Testis (tissue), 2 donors: ENCODE measurements around the gene FBXW4.

Source experiments
- POLR2A ChIP-seq: fragments of 450-650 bp; IDR thresholded peaks from one replicate; pipeline ENCODE4 v1.6.1; 2017; ENCODE audit warnings: antibody characterized with exemption, mild to moderate bottlenecking, moderate library complexity
- TF ChIP-seq, protein P1 (sequence below), 3 experiments: fragments of 450-650 bp in 2 of 3; fragments of 200-600 bp in 1 of 3; sonication (generic) in 1 of 3; IDR thresholded peaks; one replicate each; pipeline ENCODE4 v1.5.1; 2016 to 2019; ENCODE audit warnings: antibody characterized with exemption in 3 of 3, mild to moderate bottlenecking in 2 of 3, moderate library complexity in 1 of 3

DNA sequence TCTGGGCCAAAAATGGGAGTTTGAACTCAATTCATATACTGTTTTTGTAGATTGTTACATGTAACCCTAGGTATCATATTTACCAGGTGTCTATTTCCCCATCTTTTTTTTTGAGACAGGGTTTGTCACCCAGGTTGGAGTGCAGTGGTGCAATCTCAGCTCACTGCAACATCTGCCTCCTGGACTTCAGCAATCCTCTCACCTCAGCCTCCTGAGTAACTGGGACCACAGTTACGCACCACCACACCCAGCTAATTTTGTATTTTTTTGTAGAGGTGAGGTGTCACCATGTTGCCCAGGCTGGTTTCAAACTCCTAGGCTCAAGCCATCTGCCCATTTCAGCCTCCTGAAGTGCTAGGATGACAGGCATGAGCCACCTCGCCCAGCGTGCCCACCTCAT, 28.2 kb upstream of the FBXW4 start:
- TF ChIP-seq, protein P1, sequence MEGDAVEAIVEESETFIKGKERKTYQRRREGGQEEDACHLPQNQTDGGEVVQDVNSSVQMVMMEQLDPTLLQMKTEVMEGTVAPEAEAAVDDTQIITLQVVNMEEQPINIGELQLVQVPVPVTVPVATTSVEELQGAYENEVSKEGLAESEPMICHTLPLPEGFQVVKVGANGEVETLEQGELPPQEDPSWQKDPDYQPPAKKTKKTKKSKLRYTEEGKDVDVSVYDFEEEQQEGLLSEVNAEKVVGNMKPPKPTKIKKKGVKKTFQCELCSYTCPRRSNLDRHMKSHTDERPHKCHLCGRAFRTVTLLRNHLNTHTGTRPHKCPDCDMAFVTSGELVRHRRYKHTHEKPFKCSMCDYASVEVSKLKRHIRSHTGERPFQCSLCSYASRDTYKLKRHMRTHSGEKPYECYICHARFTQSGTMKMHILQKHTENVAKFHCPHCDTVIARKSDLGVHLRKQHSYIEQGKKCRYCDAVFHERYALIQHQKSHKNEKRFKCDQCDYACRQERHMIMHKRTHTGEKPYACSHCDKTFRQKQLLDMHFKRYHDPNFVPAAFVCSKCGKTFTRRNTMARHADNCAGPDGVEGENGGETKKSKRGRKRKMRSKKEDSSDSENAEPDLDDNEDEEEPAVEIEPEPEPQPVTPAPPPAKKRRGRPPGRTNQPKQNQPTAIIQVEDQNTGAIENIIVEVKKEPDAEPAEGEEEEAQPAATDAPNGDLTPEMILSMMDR (IDR thresholded peaks at IDR 0.05): no peak
- no peak for TF ChIP-seq POLR2A
